Measurements from ENCODE around the gene LYPD5. TPM values are rescaled to one million over a fixed set of nuclear protein-coding genes. Genes with fewer than 3 reads are reported as not detected.
"Not testable (repeated sequence)": the region's sequence is repeated elsewhere in the genome, so short reads cannot be mapped to it uniquely, and the experiment has no call there.

LYPD5 gene
- total RNA-seq, 4 donors from 2014 or later = 48.5 to 114 (median 98.5) TPM

DNA sequence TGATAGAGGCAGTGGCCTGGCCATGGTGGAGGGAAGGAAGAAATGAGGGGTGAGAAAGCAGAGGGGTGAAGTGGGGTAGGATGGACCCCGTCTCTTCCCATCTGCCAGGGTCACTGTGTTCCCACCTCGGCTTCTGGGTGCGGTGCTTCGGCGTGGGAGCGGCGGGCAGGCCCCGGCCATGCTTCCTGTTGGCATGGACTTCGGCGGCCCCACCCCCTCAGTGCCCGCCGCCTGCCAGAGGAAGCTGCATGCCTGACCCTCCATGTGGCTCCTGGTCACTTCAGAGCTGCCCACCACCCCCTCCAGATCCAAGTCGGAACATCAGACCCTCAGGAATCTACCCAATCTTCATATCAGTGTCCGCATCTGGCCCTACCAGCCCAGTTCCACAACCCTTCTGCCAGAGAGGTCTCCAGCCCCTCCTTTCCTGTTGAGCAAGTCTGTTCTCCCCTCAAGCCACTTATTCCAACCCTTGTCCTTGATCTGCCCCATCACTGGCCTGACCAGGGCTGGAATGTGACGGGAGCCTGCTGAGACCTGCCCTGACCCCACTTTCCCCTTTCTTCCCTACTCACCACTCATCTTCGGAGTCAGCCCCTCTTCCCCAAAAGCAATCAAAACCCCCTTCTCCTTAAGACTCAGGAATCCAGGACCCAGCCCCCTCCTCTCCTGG, 23.0 kb downstream of the LYPD5 start:
- 70% methylated on average over 12 of the region's 16 CpGs for WGBS
- Histone ChIP-seq H3K27me3 (no peaks in the 10 kb centered on the region), H3K36me3 (no peaks in the 10 kb centered on the region), H3K9me3 (no peaks in the 10 kb centered on the region), H3K4me1 (peaks cover 65% of the 10 kb centered on the region), H3K27ac (peak overlapping the region; percentile 72), H3K4me3 (peak overlapping the region; percentile 34)
- DNase-seq (ENCODE audit: low spot score in 2 of 2) = no peak
- no peak for TF ChIP-seq CTCF (IDR thresholded peaks at IDR 0.05)
- no peak for TF ChIP-seq POLR2A (IDR thresholded peaks at IDR 0.05)
- no peak for TF ChIP-seq EP300 (IDR thresholded peaks at IDR 0.05)
- no peak for TF ChIP-seq POLR2AphosphoS5 (IDR thresholded peaks at IDR 0.05)

DNA sequence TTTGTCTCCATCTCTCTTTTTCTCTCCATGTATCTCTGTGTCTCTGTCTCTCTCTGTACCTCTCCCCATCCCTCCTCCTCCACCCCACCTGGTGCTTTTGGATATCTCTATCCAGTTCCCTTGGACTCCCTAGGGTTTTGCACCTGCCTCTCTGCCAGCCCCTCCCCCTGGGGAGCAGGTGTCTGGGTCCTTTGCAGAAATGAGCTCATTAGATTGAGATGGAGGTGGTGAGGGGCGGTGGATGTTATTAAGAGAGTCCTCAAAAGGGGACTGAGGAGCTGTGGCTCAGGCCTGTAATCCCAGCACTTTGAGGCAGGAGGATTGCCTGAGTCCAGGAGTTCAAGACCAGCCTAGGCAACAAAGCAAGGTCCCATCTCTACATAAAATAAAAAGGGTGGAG, 23.6 kb downstream of the LYPD5 start:
- peaks cover 62% of the 10 kb centered on the region for H3K4me1 ChIP-seq
- H3K4me3 ChIP-seq = peak overlapping the region; percentile 34
- peak overlapping the region; percentile 72 for H3K27ac ChIP-seq
- TF ChIP-seq EP300 (IDR thresholded peaks at IDR 0.05) = no peak
- no peak for TF ChIP-seq CTCF (IDR thresholded peaks at IDR 0.05)
- no peak for TF ChIP-seq POLR2AphosphoS5 (IDR thresholded peaks at IDR 0.05)
- no peak for TF ChIP-seq POLR2A (IDR thresholded peaks at IDR 0.05)
- no peaks in the 10 kb centered on the region for H3K27me3 ChIP-seq
- H3K36me3 ChIP-seq = no peaks in the 10 kb centered on the region
- H3K9me3 ChIP-seq = no peaks in the 10 kb centered on the region
- WGBS = 100% methylated on average over 1 of the region's 1 CpG
- DNase-seq (ENCODE audit: low spot score in 2 of 2) = no peak

DNA sequence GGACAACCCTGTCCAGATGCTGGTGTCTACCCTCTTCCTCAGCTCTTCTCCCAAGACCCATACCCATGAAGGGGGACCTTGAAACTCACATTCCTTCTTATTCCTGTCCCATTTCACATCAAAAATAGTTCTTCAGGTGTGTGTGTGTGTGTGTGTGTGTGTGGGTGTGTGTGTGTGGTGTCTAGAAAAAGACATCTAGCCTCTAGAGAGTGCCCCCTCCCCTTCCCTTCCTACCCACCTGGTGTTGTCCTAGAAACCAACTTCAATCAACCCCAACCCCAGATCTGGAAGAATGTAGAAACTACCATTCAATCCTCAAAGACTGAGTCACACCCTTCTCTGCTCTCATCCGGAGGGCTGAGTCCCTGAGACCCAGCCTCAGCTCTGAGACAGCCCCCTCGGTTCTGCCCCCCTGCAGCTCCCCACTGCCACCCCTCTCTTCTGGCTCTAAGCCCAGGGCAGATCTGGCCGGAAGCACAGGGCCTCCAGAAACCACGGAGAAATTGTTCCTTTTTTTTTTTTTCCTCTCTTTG, 25.0 kb downstream of the LYPD5 start:
- Histone ChIP-seq H3K9me3 (no peaks in the 10 kb centered on the region), H3K36me3 (no peaks in the 10 kb centered on the region), H3K27ac (peak overlapping the region; percentile 72), H3K4me1 (peaks cover 48% of the 10 kb centered on the region), H3K4me3 (no peak overlapping the region), H3K27me3 (no peaks in the 10 kb centered on the region)
- DNase-seq (ENCODE audit: low spot score in 2 of 2) = no peak
- no peak for TF ChIP-seq EP300 (IDR thresholded peaks at IDR 0.05)
- WGBS = 19% methylated on average over 4 of the region's 4 CpGs

DNA sequence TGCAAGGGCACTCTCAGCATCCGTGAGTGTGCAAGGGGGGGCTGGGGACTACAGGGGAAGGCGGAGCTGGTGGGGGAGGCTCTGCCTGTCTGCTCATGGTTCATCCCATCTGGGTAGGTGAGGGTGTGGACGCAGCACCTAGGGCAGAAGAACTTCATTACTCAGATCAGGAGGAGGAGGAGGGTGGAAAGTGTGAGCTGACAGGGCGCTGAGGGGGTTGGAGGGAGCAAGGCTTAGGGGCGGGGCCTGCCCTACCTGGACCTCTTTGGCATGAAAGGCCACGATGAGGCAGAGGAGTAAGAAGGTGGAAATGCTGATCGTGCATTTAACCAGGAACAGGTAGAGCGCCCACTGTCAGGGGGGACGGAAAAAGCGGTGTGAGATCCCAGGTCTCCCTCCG, 26.0 kb downstream of the LYPD5 start:
- no peak overlapping the region for H3K4me3 ChIP-seq
- 70% methylated on average over 11 of the region's 11 CpGs for WGBS
- H3K9me3 ChIP-seq = no peaks in the 10 kb centered on the region
- H3K4me1 ChIP-seq = peaks cover 40% of the 10 kb centered on the region
- no peaks in the 10 kb centered on the region for H3K27me3 ChIP-seq
- H3K36me3 ChIP-seq = no peaks in the 10 kb centered on the region
- peak overlapping the region; percentile 72 for H3K27ac ChIP-seq
- no peak for TF ChIP-seq EP300 (IDR thresholded peaks at IDR 0.05)
- no peak for TF ChIP-seq CTCF (IDR thresholded peaks at IDR 0.05)
- no peak for TF ChIP-seq POLR2A (IDR thresholded peaks at IDR 0.05)
- TF ChIP-seq POLR2AphosphoS5 (IDR thresholded peaks at IDR 0.05) = no peak
- DNase-seq (ENCODE audit: low spot score in 2 of 2) = no peak

DNA sequence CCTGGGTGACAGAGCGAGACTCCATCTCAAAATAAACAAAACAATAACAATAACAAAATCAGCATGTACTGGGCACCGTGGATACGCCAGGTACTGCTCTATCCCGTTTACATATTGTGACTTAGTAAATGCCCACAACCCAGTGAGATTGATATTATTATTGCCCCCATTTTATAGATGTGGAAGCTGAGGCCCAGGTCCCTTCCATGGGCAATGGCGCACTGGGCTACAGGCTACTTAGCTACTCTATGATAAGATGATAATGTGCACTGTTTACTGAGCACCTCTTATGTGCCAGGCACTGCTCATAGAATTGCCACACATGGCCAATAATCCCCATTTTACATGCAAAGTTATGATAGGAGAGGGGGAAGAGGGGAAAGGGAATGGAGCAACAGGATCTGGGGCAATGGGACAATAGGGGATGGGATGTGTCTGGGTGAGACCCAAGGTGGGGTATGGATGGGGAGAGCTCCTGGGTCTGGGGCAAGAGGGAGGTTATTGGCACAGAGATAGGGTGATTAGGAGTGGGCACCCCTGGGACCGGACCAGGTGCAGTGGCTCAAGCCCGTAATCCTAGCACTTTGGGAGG, 26.9 kb downstream of the LYPD5 start:
- H3K27me3 ChIP-seq = no peaks in the 10 kb centered on the region
- 92% methylated on average over 7 of the region's 7 CpGs for WGBS
- H3K4me1 ChIP-seq = peaks cover 31% of the 10 kb centered on the region
- H3K36me3 ChIP-seq = no peaks in the 10 kb centered on the region
- H3K9me3 ChIP-seq = no peaks in the 10 kb centered on the region
- TF ChIP-seq POLR2AphosphoS5 (IDR thresholded peaks at IDR 0.05) = no peak
- TF ChIP-seq POLR2A (IDR thresholded peaks at IDR 0.05) = no peak
- no peak for TF ChIP-seq CTCF (IDR thresholded peaks at IDR 0.05)
- TF ChIP-seq EP300 (IDR thresholded peaks at IDR 0.05) = no peak
- H3K4me3 ChIP-seq = no peak overlapping the region
- no peak for DNase-seq (ENCODE audit: low spot score in 2 of 2)
- H3K27ac ChIP-seq = no peak overlapping the region

GRCh38 chr19:43774940-43775258, 27.3 kb downstream of the LYPD5 start:
- H3K9me3 ChIP-seq; DNase-seq (ENCODE audit: low spot score in 2 of 2); H3K27me3 ChIP-seq; H3K4me3 ChIP-seq; H3K27ac ChIP-seq; H3K36me3 ChIP-seq: not testable (repeated sequence)
- WGBS = 71% methylated on average over 11 of the region's 11 CpGs
- H3K4me1 ChIP-seq = peaks cover 27% of the 10 kb centered on the region

Data from suprapubic skin (tissue), 4 donors.